Right kidney (tissue), 1 donor: ENCODE measurements around the gene TANC1.

Source experiments
- DNase-seq: peaks from one replicate; pipeline ENCODE4 v3.0.0-alpha.2; 2016

The TANC1 gene

DNA sequence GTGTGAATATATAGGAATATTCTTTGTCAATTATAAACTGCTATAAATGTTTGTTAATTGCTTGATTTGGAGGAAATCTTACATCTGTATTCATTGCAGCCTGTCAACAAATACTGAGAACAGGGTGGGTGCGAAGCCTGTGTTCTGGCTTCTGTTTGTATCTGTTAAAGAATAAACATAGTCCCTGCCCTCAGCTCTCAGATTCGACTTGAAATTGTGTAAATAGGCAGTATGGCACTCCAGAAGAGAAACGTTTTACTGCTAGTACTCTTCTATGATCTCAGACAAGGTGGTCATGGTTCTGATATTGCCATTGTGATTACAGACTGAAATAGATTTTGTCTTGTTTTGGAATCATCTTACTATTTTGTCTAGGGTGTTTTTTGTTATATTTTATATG, 92.1 kb downstream of the TANC1 start:
- no peak for DNase-seq

DNA sequence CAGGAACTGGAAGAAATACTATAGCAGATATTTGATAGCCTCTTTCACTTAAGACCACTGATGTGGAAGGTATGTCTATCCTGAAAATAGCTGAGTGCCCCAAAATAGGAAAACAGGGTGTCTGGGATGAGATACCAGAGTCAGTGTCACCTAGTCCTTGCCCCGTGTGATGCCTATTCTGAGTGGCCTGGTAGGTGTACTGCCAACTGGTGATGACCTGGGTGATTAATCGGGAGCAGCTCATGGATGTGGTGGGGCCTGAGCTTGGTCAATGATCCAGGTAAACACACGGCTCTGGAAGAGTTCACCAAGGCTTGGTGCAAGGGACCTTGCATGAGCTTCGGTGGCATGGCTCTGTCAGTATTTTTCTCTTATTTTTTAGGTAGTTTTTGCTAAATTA, 95.2 kb downstream of the TANC1 start:
- no peak for DNase-seq

DNA sequence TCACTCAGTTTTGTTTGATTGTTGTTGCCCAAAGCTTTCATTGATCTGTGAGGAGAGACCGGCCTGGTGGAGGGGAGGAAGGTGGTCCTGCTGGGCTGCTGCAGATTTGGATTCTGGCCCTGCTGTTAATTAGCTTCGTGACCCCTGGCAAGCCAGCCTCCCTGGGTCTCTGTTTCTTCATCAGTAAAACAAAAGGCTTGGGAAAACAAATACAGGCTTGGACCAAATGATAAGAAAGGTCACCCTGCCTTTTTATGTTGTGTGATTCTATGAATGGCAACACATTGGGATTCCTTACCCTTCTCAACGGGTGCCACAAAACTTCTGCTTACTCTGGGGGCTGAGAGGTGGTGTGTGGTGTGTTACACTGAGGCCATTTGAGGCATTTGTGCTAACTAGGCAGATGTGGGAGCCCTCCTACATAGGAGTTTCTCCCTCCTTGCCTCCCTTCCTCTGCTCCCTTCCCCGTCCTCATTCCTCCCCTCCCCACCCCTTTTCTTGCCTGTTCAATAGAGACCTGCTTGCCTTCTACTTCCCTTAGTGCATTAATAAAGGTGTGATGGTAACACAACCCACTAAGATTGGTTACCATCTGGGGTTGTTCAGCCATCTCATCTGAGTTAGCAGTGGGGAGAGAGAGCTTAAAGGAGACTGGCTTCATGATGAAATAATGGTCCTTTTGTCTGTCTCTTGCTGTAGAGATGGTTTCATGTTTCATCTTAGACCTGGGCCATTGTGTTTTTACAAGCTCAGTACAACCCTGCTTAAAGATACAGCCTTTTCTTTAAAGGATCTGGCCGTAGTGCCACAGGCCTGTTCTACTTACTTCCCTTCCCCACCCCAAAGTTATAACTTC, 96.2 kb downstream of the TANC1 start:
- DNase-seq = peak; percentile 39

DNA sequence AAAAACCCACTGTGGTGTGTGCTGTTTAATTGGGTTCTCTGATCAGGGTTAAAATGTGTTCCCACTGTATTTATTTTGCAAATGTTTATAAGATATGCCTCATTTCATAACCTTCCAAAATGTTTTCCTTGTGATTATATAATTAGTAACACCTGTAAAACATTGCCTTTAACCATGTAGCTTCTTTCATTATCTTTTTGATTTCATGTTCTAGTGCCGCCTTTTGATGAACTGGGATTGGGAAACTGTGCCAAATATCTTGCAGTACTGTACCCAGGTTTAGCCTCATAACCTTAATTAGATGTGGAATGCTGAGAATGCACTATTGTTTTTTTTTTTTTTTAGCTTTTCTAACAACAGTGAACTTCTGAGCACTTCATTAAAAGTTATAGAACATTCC, 96.9 kb downstream of the TANC1 start:
- DNase-seq = no peak

DNA sequence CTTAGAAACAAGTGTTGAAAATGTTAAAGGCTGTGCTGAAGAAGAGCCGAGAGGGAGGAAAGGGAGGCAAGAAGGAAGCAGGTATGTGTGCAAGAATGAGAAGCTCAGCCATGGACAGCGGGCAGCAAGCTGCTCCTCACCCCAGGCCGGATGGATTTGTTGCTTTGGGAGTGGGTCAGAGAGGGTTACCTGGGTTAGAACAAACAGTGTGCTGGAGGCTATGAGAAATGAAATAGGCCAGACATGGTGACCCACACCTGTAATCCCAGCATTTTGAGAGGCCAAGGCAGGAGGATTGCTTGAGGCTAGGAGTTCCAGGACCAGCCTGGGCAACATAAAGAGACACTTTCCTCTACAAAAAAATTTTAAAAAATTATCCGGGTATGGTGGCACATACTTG, 97.5 kb downstream of the TANC1 start:
- peak; percentile 35 for DNase-seq

DNA sequence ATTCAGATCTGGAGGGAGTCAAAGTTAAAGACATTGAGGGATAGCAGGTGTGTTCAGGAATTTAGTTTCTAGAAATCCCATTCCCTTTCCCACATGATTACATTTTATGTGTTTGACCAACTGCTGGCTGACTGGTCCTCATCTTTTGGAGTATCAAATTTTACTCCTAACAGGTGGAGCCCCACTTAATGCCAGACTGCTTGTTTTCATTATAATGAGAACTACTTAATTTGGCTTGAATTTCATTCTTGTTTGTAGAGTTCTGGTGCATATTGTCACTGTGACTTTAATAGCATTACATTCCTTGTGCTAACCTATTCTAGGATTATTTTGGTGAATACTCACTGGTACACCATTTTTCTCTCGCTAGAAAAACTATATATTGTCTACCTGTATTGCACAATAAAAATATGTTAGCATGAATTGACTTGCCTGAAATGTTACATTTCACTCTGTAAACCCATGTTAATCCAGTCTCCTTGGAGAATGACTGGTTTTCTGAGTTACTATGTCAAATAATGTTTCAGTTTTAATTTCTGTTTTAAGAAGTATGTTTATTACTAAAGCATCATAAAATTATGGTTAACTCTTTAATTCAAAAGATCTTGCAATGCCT, 98.2 kb downstream of the TANC1 start:
- DNase-seq = no peak

DNA sequence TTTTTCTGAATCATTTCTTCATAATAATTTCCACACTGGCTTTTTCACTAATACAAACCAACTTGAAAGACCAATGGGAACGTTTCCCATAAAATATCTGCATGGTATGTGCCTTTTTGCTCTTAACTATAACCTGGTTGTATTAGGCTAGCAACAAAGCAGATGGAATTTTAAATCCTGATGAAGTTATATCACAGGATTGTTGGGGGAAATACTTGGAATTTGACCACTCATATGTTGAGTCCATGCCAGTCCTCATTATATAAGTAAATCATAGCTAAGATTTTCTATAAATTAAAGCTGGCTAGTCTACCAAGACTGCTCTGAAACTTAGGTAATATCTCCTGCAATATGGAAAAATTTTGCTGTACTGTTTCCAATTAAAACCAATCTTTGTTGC, 99.5 kb downstream of the TANC1 start:
- no peak for DNase-seq

DNA sequence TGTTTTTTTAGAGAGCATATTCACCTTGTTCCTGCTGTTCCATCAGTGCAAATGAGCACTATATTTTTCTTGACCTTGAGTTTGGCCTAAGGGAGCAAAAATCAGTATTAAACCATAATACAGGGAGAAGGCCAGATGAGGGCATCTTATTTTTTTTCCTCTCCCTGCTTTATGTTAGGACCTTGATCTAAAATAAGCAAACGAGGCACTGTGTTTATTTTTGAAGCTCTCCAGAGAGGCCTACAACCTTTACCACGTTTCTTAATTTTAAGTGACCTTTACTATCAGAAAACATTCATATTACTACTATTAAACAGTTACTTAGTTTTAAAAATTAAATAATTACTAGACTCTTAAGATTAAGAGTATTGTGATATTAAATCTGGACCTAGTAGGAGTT, 100.8 kb downstream of the TANC1 start:
- no peak for DNase-seq

DNA sequence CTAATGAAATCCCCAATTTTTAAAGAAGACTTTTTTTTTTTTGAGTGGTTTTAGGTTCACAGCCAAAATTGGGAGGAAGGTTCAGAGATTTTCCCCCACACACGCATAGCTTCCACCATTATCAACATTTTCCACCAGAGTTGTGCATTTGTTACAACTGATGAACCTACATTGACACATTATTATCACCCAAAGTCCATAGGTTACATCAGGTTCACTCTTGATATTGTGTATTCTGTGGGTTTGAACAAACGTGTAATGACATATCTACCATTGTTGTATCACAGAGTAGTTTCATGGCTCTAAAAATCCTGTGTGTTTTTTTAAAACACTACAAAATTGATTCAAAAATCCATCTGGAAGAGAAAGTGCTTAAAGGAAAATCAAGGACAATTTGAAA, 101.8 kb downstream of the TANC1 start:
- DNase-seq = no peak

DNA sequence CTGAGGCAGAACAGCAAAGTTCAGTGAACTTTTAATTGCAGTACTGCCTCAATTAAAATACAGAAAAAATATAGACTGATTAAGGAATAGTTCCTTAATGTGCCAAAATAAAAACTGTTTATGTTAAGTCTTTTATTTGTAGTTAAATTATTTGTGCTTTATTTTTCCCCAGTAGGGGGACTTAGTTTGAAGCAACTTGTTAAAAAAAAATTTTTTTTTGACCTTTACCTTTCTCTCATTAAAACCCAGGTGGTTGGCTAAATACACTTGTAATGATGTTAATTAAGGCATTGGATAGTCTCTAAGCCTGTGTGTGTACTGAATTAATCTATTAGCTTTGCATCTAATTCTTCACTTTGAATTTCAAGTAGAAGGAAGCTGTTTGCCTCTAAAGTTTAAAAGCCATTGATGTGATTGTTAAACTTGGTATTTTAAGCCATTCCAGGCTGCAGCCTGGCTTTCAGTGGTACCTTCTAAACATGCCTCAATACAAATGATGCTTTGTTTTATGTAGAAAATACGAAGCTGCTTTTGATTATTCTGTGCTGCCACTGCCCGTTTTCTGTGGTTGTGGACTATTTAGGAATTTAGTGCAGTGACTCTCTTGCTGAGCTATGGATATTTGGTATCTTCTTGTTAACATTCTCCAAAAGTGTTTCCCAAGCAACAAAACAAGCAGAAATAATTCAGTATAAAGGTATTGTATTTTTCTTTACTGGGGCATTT, 102.9 kb downstream of the TANC1 start:
- DNase-seq = no peak

DNA sequence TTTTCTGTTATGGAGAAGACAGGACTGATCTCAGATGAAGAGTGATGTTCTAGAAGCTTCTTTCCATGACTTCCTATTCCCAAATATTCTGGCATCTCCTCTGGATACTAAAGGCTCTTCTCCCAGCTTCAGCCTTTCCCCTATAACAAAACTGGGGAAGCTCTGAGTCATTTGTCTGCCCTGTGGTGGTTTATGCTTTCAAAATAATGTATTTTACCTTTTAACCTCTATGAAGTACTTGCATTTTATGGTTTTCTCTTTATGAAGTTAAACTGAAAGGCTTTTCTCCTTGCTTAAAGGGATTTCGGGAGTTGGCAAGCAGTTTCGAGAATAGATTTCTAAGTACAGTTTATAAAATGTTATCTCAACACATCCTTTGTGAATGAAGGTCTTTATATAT, 104.4 kb downstream of the TANC1 start:
- DNase-seq = no peak

DNA sequence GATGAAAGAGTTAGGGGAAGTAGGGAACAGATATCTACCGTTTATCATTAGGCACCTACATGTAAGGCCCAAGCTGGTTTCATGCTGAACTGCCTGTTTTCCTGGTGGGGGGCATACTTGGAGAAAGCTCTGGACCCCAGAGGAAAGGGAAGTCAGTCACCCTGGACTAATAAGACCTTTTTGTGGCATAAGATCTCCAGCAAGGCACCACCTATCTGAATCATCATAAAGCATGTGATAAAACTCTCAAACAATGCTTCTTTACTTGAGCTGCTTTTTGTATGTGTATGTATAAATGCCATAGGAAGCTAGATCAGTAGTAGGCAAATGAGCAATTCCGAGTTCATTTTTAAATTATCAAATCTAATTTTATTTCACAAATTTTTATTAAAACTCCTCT, 104.8 kb downstream of the TANC1 start:
- no peak for DNase-seq

DNA sequence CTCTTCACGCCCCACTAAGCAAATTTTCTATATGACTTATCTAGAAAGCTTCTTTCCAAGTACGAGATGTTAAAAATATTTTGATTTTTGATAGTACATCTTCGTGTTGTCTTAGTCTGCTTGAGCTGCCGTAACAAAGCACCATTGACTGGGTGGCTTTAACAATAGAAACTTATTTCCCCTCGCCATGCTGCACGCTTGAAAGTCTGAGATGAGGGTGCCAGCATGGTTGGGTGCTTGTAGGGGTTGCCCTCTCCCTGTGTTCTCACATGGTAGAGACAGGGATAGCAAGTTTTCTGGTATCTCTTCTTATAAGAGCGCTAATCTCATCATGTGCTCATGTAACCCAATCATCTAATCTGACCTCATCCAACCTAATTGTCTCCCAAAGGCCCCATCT, 106.2 kb downstream of the TANC1 start:
- DNase-seq = no peak

DNA sequence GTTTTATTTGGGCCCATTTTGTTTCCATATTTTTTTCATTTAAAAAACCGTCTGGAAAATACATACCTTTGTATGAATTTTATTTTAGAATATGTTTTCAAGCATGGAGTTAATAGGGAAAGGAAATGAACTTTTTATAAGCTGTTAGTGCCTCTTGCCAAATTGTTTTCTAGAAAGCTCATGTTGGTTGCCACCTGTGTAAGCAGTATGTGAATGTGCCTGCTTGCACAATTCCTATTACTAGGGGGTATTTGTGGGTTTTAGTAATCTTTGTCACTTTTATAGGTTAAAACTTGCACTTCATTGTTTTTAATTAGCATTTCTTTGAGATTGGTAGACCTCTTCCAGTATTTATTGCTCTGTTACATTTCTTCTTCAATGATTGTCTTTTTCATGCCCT, 107.3 kb downstream of the TANC1 start:
- DNase-seq = no peak

DNA sequence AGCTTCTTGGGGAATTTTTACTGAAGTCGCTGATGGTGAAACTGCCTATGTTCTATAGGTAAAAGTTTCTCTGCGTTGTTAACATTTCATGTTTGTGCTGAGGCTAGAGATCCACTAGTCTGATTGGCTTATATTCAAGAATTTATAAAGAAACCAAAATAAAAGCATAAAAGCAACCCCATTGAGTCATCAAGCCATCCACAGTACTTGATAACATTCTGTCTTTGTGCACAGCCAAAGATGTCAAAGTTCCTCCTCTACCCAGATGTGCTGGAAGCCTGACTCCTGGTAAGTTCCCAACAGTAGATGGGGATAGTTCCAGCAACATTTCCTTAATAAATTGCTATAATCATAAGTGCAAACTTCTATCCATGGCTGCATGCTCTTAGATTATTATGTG, 107.8 kb downstream of the TANC1 start:
- no peak for DNase-seq

DNA sequence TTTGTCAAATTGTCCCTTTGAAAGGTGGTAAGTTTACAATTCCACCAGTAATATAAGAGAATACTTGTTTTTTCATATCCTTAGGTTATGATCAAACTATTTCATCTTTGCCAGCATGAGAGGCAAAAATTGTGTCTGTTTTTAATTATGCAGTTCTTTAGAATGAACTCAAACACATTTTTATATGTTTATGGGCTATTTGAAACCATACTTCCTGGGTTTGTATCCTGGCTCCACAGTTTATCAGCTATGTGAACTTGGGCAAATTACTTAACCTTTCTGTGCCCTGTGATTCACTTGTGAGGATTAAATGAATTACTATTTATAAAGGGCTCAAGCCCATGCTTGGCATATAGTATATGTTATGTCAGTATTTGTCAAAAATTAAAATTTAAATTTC, 109.4 kb downstream of the TANC1 start:
- no peak for DNase-seq

DNA sequence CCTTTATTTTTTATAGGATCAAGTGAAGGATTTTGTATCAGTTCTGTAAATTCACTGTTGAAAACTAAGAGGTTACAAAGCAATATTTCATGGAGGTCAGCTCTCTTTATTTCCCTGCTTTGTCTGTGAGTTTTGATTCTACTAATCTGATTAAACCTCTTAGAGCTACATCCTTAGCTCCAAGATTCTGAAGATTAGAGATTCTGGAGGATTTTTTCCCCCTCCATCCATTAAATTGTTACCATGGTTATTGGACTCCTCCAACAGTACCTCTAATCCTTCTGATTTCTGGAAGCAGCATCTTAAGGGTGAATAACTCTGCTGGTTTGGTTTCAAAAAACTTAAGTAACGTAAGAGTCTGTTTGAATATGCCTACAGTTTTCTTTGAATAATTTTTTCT, 110.0 kb downstream of the TANC1 start:
- no peak for DNase-seq

DNA sequence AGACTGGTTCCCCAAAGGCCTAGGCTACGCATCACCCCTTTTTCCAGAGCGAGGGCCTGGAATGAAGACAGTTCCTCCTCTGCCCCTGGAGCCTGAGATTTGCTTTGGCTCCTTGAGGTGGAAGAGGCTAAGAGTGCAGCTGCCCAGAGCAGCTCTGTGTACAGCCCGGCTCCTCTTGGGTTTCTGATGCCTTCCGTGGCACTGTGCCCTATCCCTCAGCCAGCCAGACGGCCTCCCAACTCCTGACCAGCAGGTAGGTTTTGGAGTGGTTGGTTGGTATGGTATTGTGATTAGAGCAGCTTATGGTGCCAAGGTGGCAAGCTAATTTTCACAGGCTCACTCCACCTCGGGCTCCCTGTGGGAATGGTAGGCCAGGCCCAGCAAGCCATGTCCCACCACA, 112.2 kb downstream of the TANC1 start:
- no peak for DNase-seq

DNA sequence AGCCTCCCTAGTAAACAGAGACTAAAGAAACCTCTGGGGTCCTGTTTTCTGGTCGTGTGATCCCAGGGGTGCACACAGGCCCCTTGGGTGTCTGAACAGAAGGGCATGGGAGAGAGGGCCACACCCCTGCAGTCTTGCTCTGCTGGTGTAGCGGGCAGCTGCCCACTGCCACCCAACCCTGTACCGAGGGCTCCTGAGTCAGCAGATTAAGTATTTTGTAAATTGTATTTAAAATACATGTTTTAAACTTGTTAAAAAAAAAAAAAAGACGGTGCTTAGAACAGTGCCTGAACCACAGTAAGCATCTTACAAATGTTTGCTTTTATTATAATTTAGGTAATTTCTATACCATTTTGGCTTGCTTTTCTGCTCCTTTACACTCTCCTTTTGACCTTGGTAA, 113.7 kb downstream of the TANC1 start:
- DNase-seq = no peak

DNA sequence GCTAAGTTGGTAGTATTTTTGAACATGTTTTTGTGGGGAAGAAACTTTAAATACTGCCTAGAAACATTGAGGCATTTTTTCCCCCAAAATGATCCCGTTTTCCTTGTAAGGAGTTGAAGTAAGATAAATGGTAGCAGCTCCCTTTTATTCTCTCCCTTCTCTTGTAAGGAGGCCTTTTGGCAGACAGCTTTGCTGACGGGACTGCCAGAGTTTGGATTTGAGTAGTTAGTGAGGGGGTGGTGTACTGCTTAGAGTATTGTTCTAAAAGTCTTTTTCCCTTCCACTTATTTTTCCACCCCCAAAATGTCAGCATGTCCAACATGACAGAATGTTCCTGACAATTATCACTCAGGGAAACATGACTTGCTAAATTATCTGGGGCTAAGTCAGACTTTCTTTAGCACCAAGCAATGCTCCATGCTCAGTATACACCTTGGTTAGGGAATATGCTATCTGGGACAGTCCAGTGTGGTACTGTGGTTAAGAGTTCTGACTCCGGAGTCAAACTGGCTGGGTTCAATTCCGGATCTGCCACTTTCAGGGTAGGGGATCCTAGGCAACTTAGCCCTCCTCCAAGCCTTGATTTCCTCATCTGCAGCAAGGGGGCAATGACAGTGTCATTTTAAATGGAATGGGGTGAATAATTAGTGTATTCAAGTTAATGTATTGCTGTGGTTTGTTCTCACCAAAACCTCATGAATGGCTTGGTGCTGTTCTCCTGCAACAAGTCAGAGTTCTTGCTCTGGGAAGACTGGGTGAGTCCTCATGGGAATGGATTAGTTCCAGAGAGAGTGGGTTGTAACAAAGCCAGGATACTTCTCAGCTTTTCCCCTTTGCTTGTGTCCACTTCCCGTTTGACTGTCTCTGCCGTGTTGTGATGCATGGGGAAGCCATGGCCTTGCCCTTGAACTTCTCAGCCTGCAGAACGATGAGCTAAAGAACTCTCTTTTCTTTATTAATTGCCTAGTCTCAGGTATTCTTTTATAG, 116.2 kb downstream of the TANC1 start:
- DNase-seq = no peak

DNA sequence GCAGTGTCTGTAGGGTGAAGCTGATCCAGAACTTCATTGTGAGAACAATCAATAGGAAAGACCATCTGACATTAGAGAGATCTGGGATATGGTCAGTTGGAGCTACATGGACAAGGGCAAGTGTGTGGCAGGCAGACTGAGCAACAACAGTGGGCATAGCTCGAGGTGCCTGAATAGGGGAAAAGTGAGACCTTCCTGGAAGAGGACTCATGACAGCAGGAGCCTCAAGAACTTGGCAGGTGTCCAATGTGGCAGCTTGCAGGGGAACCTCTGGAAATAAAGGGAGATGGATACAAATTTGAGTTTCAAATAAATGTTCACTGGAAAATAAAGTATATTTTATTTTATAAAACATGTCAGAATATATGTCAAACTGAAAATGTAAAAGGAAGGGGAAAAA, 117.9 kb downstream of the TANC1 start:
- no peak for DNase-seq

DNA sequence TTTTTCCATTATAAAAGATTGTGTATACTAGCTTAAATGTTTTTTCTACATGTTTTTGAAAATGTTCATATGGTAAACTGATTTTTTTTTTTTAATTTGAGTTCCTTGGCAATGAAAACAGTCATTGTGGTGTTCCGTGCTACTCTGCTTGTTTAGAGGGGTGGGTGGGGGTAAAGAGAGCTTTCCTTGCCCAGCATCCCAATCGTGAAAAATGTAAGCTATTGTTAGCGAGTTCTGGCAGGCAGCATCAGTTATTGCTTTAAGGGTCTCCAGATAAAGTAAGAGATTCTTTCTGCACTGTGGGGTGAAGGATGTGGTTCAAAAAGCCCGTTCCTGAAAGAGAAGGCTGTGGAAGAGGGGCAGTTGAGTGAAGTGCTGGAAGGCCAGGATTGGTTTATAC, 118.4 kb downstream of the TANC1 start:
- no peak for DNase-seq
